Stimulated activated effector memory CD8-positive, alpha-beta T cell treated with anti-CD3 and anti-CD28 coated beads, Interleukin-12 subunit alpha, Interleukin-12 subunit beta, amount 100 ng/mL, for 72 hours (primary cell): Measurements from ENCODE around the gene PIP.
"Not testable (repeated sequence)": the region's sequence is repeated elsewhere in the genome, so short reads cannot be mapped to it uniquely, and the experiment has no call there.

Experiments used
- ATAC-seq: fragments of 150-1000 bp; cut with Tn5 transposase; 2 replicates; pipeline ENCODE4 v1.10.0; 2021
- DNase-seq, 2 donors: peaks; one replicate each; pipeline ENCODE4 v3.0.0; 2021 to 2022; ENCODE audit warnings: low spot score in 2 of 2
- H3K27ac Mint-ChIP-seq: one replicate; pipeline ENCODE4 v1.8.0; 2022; ENCODE audit warnings: mild to moderate bottlenecking, mixed read lengths
- H3K36me3 Mint-ChIP-seq: one replicate; pipeline ENCODE4 v1.8.0; 2022; ENCODE audit warnings: mild to moderate bottlenecking, mixed read lengths
- H3K4me1 Mint-ChIP-seq: one replicate; pipeline ENCODE4 v1.8.0; 2022; ENCODE audit warnings: mixed read lengths
- H3K4me3 Mint-ChIP-seq: one replicate; pipeline ENCODE4 v1.8.0; 2022; ENCODE audit warnings: mild to moderate bottlenecking, mixed read lengths
- H3K9me3 Mint-ChIP-seq: one replicate; pipeline ENCODE4 v1.8.0; 2022; ENCODE audit warnings: mixed read lengths

The PIP gene

GRCh38 chr7:143148050-143148449 lies 16.2 kb downstream of the PIP start:
- Mint-ChIP-seq H3K27ac (no peak overlapping the region), H3K4me1 (no peaks in the 10 kb centered on the region), H3K4me3 (no peak overlapping the region), H3K36me3 (no peaks in the 10 kb centered on the region), H3K9me3 (peaks cover 6% of the 10 kb centered on the region)
- DNase-seq (no peak), ATAC-seq (no peak)

GRCh38 chr7:143148651-143149050 lies 16.8 kb downstream of the PIP start:
- DNase-seq (no peak), ATAC-seq (no peak)
- peaks cover 6% of the 10 kb centered on the region for H3K9me3 Mint-ChIP-seq
- H3K27ac Mint-ChIP-seq = no peak overlapping the region
- H3K36me3 Mint-ChIP-seq = no peaks in the 10 kb centered on the region
- no peak overlapping the region for H3K4me3 Mint-ChIP-seq
- H3K4me1 Mint-ChIP-seq = no peaks in the 10 kb centered on the region

GRCh38 chr7:143150696-143151095 lies 18.8 kb downstream of the PIP start:
- DNase-seq, H3K27ac Mint-ChIP-seq, H3K4me3 Mint-ChIP-seq, H3K36me3 Mint-ChIP-seq, ATAC-seq, H3K4me1 Mint-ChIP-seq, H3K9me3 Mint-ChIP-seq: not testable (repeated sequence)

- not testable (repeated sequence) for ATAC-seq, H3K36me3 Mint-ChIP-seq, H3K4me3 Mint-ChIP-seq, H3K27ac Mint-ChIP-seq, H3K9me3 Mint-ChIP-seq, H3K4me1 Mint-ChIP-seq, DNase-seq
Measured at GRCh38 chr7:143158617-143159016, 26.7 kb downstream of the PIP start.

GRCh38 chr7:143171697-143172096 lies 39.8 kb downstream of the PIP start:
- DNase-seq (no peak), ATAC-seq (no peak)
- no peaks in the 10 kb centered on the region for H3K9me3 Mint-ChIP-seq
- H3K36me3 Mint-ChIP-seq = no peaks in the 10 kb centered on the region
- H3K27ac Mint-ChIP-seq = no peak overlapping the region
- no peak overlapping the region for H3K4me3 Mint-ChIP-seq
- H3K4me1 Mint-ChIP-seq = no peaks in the 10 kb centered on the region

GRCh38 chr7:143172354-143172753 lies 40.5 kb downstream of the PIP start:
- ATAC-seq (no peak), DNase-seq (no peak)
- H3K9me3 Mint-ChIP-seq = peaks cover 2% of the 10 kb centered on the region
- no peaks in the 10 kb centered on the region for H3K36me3 Mint-ChIP-seq
- H3K4me3 Mint-ChIP-seq = no peak overlapping the region
- H3K27ac Mint-ChIP-seq = no peak overlapping the region
- no peaks in the 10 kb centered on the region for H3K4me1 Mint-ChIP-seq

- H3K9me3 Mint-ChIP-seq = peaks cover 12% of the 10 kb centered on the region
- H3K4me3 Mint-ChIP-seq = no peak overlapping the region
- ATAC-seq (no peak), DNase-seq (no peak)
- H3K4me1 Mint-ChIP-seq = no peaks in the 10 kb centered on the region
- H3K27ac Mint-ChIP-seq = no peak overlapping the region
- no peaks in the 10 kb centered on the region for H3K36me3 Mint-ChIP-seq
Measured at GRCh38 chr7:143176128-143176527, 44.3 kb downstream of the PIP start.

- no peak overlapping the region for H3K4me3 Mint-ChIP-seq
- ATAC-seq (no peak), DNase-seq (no peak)
- peaks cover 12% of the 10 kb centered on the region for H3K9me3 Mint-ChIP-seq
- no peaks in the 10 kb centered on the region for H3K4me1 Mint-ChIP-seq
- H3K36me3 Mint-ChIP-seq = no peaks in the 10 kb centered on the region
- no peak overlapping the region for H3K27ac Mint-ChIP-seq
Measured at GRCh38 chr7:143177374-143178119, 45.7 kb downstream of the PIP start.

GRCh38 chr7:143180771-143181170 lies 48.9 kb downstream of the PIP start:
- DNase-seq, H3K27ac Mint-ChIP-seq, H3K36me3 Mint-ChIP-seq, H3K4me3 Mint-ChIP-seq, H3K4me1 Mint-ChIP-seq, ATAC-seq: not testable (repeated sequence)
- peaks cover 12% of the 10 kb centered on the region for H3K9me3 Mint-ChIP-seq

- no peaks in the 10 kb centered on the region for H3K4me1 Mint-ChIP-seq
- no peak overlapping the region for H3K4me3 Mint-ChIP-seq
- ATAC-seq (no peak), DNase-seq (no peak)
- H3K36me3 Mint-ChIP-seq = no peaks in the 10 kb centered on the region
- H3K27ac Mint-ChIP-seq = no peak overlapping the region
- H3K9me3 Mint-ChIP-seq = peaks cover 12% of the 10 kb centered on the region
Measured at GRCh38 chr7:143181349-143181748, 49.5 kb downstream of the PIP start.

GRCh38 chr7:143183024-143183423 lies 51.1 kb downstream of the PIP start, which contains the start of gene TAS2R39:
TAS2R39 (plus strand) TSS chr7:143183419; CDS start chr7:143183419, 0 bp downstream.
- Mint-ChIP-seq H3K4me3 (no peak within 1 kb of the TSS), H3K36me3 (no peaks in the 10 kb centered on the region), H3K4me1 (no peaks in the 10 kb centered on the region), H3K9me3 (peaks cover 5% of the 10 kb centered on the region), H3K27ac (no peak within 1 kb of the TSS)
- ATAC-seq = no peak
- no peak for DNase-seq

GRCh38 chr7:143185551-143185950 lies 53.7 kb downstream of the PIP start:
- Mint-ChIP-seq H3K4me3 (no peak overlapping the region), H3K4me1 (no peaks in the 10 kb centered on the region), H3K36me3 (no peaks in the 10 kb centered on the region), H3K9me3 (no peaks in the 10 kb centered on the region), H3K27ac (no peak overlapping the region)
- no peak for ATAC-seq
- DNase-seq = no peak

GRCh38 chr7:143188994-143189393 lies 57.1 kb downstream of the PIP start:
- ATAC-seq (no peak), DNase-seq (no peak)
- Mint-ChIP-seq H3K4me3 (no peak overlapping the region), H3K27ac (no peak overlapping the region), H3K36me3 (no peaks in the 10 kb centered on the region), H3K4me1 (no peaks in the 10 kb centered on the region), H3K9me3 (no peaks in the 10 kb centered on the region)
